Cardiac fibroblast (primary cell): ENCODE data around the gene C2CD2L.
"Not testable (repeated sequence)": the region's sequence is repeated elsewhere in the genome, so short reads cannot be mapped to it uniquely, and the experiment has no call there.

Experiments used
- DNase-seq, 2 donors: peaks; one replicate each; pipeline versions ENCODE4 v3.0.0 to v3.0.0-alpha.2; 2010; ENCODE audit warnings: low read depth in 2 of 2
- H3K4me3 ChIP-seq, 2 donors: replicated peaks in 1 of 2; 1 replicate in 1 of 2; 2 replicates in 1 of 2; pipeline ENCODE4 v1.5.1; 2011; ENCODE audit warnings: low read depth in 2 of 2, low read length in 2 of 2, mild to moderate bottlenecking in 2 of 2, moderate library complexity in 1 of 2
- CTCF ChIP-seq: IDR thresholded peaks from one replicate; pipeline ENCODE4 v1.5.1; 2011; ENCODE audit warnings: low read depth, mild to moderate bottlenecking, low read length, inconsistent platforms

Gene C2CD2L

GRCh38 chr11:119106564-119107537 is at the start of gene C2CD2L:
TSS of gene C2CD2L (plus strand) at chr11:119107344. CDS start at chr11:119107742, 398 bp downstream.
- peak within 1 kb of the TSS; percentile 86 to 87 for H3K4me3 ChIP-seq
- TF ChIP-seq CTCF: no peak
- peak; percentile 90 to 93 for DNase-seq

GRCh38 chr11:119059128-119059527 is 48.0 kb upstream of the C2CD2L start:
- not testable (repeated sequence) for H3K4me3 ChIP-seq

GRCh38 chr11:119061256-119061655 is 45.9 kb upstream of the C2CD2L start:
- DNase-seq: no peak
- no peak overlapping the region for H3K4me3 ChIP-seq
- no peak for TF ChIP-seq CTCF

More at GRCh38 chr11:119059128-119059527, 48.0 kb upstream of the C2CD2L start:
- not testable (repeated sequence) for DNase-seq

GRCh38 chr11:119062779-119063178 is 44.4 kb upstream of the C2CD2L start:
- no peak overlapping the region for H3K4me3 ChIP-seq
- DNase-seq: peak; percentile 75 to 82
- no peak for TF ChIP-seq CTCF

- TF ChIP-seq CTCF: peak; percentile 56
- DNase-seq: peak; percentile 50 to 59
- H3K4me3 ChIP-seq: no peak overlapping the region
Measured at GRCh38 chr11:119065369-119065768, 41.8 kb upstream of the C2CD2L start.

- peak; percentile 96 to 97 for DNase-seq
- peak within 1 kb of the TSS; percentile 81 to 99 for H3K4me3 ChIP-seq
- TF ChIP-seq CTCF: no peak
Measured at GRCh38 chr11:119067371-119068222, 39.5 kb upstream of the C2CD2L start, which contains the start of gene VPS11. TSS of gene VPS11 (plus strand) at chr11:119067818. CDS start at chr11:119067824, 6 bp downstream.

GRCh38 chr11:119077839-119078238 is 29.3 kb upstream of the C2CD2L start:
- no peak for TF ChIP-seq CTCF
- no peak overlapping the region for H3K4me3 ChIP-seq
- no peak for DNase-seq
